ENCODE data around the gene TMEM156. TPM values are rescaled to one million over a fixed set of nuclear protein-coding genes. Genes with fewer than 3 reads are reported as not detected.

TMEM156 gene
- total RNA-seq, 1 donor from 2014 or later: 0.92 TPM

DNA sequence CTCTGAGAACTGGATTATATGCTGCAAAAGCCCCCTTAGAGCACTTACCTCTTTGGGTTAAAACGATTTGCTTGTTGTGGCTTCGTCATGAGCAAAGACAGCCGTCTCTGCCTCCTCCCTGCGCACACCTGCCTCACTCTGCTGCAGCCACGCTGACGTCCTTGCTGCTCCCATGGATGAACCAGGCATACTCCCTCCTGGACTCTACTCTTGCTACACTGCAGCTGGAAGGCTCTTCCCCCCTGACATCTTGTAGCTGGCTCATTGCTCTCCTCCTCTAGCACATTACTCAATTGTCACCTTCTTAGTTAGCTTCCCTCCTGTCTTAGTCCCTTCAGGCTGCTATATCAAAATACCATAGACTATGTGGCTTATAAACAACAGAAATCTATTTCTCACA is 105.3 kb downstream of the TMEM156 start:
- DNase-seq (ENCODE audit: low read depth, low spot score): no peak

DNA sequence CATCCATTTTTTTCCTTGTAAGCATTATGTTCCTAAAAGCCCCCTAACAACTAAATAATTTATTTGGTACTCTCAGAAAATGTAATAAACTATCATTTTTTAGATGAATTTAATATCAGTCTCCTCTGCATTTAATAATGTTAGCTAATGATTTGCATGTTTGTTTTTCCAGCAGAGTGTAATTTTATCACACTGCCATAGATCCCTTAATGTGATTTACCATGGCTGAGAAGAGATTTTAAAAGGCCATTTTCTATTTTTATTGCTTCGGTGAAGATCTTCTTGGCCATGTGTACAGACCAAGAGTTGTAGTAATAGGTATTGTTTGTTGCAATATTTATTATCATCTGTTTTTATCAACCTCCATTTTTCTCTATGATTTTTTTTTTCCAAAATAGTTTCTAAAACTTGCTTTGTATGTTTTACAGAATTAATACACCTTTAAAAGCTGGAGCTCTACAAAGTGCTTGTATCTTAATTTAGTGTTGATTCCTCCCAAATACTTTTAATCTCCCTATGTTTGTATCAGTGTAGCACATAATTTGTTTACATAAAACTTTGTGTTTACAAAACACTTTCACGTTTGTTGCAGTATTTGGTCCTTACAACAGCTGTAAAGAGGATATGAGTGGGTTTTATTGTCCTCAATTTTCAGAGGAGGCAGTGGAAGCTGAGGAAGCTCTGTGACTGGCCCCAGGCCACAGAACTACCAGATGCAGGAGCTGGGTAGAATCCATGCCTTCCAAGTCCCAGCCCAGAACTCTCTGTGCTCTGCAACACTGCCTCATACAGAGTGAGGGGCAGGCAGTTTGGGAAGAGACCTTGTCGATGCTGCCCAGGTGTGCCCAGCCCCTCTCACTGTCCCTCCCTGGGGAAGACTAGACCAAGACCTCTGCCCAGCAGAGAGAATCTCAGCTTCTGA is 106.5 kb downstream of the TMEM156 start:
- no peak for DNase-seq (ENCODE audit: low read depth, low spot score)

DNA sequence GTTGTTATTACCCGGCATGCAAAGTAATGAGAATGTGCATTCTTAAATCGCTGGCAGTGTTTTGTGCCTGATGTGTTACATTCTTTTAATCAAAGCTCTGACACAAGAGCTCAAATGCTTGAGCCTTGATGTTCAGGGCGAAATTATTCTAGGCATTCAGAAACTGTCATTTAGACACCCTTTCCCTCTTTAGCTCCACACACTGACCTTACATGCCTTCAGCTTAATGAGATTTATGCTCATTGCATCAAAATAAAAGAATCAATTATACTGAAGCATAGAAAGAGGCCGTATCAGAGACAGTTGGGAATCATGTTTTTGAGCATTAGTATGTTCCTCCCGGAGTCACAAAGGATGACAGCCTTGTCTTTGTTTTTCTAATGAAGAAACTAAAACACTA is 107.9 kb downstream of the TMEM156 start:
- no peak for DNase-seq (ENCODE audit: low read depth, low spot score)

DNA sequence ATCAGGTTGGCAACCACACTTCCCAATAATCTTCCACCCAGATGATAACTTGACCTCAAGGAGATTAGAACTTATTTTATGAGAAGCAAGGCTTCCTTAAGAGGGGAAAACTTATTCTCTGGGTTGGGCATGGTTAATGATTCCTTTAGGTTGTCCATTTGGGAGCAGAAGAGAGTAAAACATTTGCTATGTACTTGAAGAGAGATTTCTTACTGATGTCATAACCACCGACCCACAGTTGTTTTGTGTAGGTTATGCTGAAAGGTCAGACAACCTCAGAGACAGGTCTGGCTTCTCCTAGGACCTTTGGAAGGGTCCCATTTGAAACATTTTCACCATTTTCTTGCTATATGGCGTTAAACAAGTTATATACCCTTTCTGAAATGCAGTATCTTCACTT is 108.5 kb downstream of the TMEM156 start:
- DNase-seq (ENCODE audit: low read depth, low spot score): no peak

DNA sequence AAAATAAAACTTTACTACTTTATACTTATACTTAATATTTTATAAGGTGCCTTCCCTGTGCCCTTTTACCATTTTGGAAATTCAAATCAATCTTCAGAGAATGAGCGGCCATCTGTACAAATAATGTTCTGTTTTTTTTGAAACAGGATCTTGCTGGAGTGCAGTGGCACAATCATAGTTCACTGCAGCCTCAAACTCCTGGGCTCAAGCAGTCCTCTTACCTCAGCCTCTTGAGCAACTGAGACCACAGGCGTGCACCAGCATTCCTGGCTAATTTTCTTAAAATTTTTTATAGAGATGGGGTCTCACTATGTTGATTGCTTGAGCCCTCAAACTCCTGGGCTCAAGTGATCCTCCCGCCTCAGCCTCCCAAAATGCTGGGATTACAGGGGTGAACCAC is 111.1 kb downstream of the TMEM156 start:
- DNase-seq (ENCODE audit: low read depth, low spot score): no peak

DNA sequence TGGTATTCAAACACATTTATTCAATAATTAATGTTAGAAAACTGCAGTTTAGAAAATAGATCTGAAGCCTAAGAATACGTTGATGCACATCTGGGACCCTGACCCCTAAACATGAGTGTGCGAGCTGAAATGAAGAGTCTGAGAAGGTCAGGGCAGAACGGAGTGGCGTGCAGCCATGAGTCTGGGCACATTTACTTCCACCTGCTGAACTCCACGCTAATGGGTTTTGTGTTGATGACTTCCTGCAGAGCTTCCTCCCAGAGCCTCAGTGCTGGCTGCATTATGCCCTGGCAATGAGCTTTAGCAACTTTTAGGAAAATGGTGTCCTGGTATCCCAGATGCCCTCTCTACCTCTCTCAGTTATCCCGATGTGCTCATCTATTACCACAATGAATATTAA is 111.5 kb downstream of the TMEM156 start:
- DNase-seq (ENCODE audit: low read depth, low spot score): no peak

DNA sequence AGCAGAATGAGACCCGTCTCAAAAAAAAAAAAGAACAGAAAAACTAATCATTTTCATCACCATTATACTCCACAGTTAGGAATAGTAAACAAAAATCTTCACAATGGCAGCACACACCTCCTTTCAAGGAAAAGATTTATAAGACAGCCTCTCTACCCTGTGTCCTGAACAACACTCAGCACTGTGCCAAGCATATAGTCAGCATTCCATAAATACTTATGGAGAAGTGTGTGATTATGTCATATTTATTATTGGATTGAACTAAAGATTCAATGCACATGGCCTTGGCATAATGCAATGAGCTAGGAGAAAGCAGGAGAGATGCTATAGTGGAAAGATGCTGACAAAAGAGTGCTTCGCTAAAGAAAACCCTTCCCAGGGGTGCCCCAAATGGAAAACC is 112.0 kb downstream of the TMEM156 start:
- no peak for DNase-seq (ENCODE audit: low read depth, low spot score)

DNA sequence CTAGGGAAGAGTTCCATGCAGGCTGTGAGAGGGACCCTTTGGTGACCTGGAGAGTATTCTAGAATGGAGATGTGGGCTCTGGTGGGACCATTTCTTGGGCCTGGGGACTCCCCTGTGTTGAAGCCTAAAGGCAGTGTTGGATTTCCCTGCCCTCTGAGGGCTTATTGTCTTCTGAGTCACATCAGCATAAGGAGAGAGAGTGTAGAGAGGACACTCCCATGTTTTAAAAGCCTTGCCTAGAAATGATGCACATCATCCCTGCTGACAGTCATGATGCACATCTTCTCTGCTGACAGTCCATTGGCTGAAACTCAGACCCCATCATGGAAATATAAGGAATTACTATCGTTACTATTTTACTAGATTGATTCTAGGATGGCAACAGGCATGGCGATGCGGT is 112.7 kb downstream of the TMEM156 start:
- DNase-seq (ENCODE audit: low read depth, low spot score): no peak

DNA sequence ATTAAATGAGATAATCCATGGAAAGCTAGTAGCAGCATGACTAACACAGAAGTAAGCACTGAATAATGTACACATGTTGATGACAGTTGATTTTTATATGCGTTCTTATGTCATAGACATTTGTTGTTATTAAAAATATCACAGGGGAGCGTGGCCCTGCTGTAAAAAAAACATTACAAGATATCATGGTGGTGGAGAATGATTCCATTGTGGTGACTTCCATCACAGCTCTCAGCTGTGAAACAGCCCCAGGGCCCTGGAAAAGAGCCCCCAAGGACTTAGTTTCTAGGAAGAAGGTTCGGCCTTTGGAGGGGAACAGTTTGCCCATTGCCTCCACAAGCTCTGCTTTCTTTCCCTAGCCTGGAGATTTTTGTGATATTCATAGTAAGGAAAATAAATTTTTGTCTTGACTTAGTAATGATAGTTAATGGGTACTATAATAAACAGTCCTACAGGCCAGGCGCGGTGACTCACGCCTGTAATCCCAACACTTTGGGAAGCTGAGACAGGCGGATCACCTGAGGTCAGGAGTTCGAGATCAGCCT is 114.7 kb downstream of the TMEM156 start:
- DNase-seq (ENCODE audit: low read depth, low spot score): no peak

Other genes starting within 250 kb of the TMEM156 start
- not detected in 2 replicates for gene TLR10, start 249.4 kb downstream of the TMEM156 start, total RNA-seq
- 6.5 and 7.5 TPM in 2 replicates for gene TLR1, start 227.6 kb downstream of the TMEM156 start, total RNA-seq
- gene TLR6, start 175.6 kb downstream of the TMEM156 start, total RNA-seq: 1.2 and 1.5 TPM in 2 replicates
- 117 and 180 TPM in 2 replicates for gene FAM114A1, start 164.6 kb downstream of the TMEM156 start, total RNA-seq
- 76.5 and 93.4 TPM in 2 replicates for gene KLHL5, start 29.8 kb upstream of the TMEM156 start, total RNA-seq
- gene WDR19, start 150.1 kb upstream of the TMEM156 start, total RNA-seq: 15.4 and 23.8 TPM in 2 replicates

Measured in pulmonary artery endothelial cell (primary cell).